HG03575 (cell line): ENCODE measurements around the gene TNK2.
"Not testable (repeated sequence)": the region's sequence is repeated elsewhere in the genome, so short reads cannot be mapped to it uniquely, and the experiment has no call there.

Experiments
- ATAC-seq: cut with Tn5 transposase; IDR thresholded peaks from one replicate; pipeline ENCODE4 v1.9.1; 2021; ENCODE audit not compliant: unreplicated experiment, insufficient number of reproducible peaks, low FRiP score; ENCODE audit errors: extremely low read depth

The TNK2 gene

GRCh38 chr3:195907934-195908693 lies at the start of gene TNK2:
Gene TNK2 (minus strand): TSS chr3:195908551. CDS start chr3:195888588, 19,963 bp downstream.
- no peak for ATAC-seq

- ATAC-seq = no peak
Measured at GRCh38 chr3:195956577-195956976, 48.2 kb upstream of the TNK2 start.

- ATAC-seq = not testable (repeated sequence)
Measured at GRCh38 chr3:195955416-195955841, 47.1 kb upstream of the TNK2 start.

- ATAC-seq = peak; percentile 10
Measured at GRCh38 chr3:195954752-195955119, 46.4 kb upstream of the TNK2 start.

GRCh38 chr3:195954052-195954751 lies 45.9 kb upstream of the TNK2 start:
- peak; percentile 77 for ATAC-seq

GRCh38 chr3:195952590-195952989 lies 44.2 kb upstream of the TNK2 start:
- ATAC-seq = not testable (repeated sequence)

GRCh38 chr3:195951443-195952177 lies 43.3 kb upstream of the TNK2 start:
- not testable (repeated sequence) for ATAC-seq

- not testable (repeated sequence) for ATAC-seq
Measured at GRCh38 chr3:195950731-195951130, 42.4 kb upstream of the TNK2 start.

- ATAC-seq = not testable (repeated sequence)
Measured at GRCh38 chr3:195950164-195950563, 41.8 kb upstream of the TNK2 start.

GRCh38 chr3:195946910-195947699 lies 38.8 kb upstream of the TNK2 start:
- not testable (repeated sequence) for ATAC-seq

GRCh38 chr3:195941265-195941815 lies 33.0 kb upstream of the TNK2 start:
- ATAC-seq = not testable (repeated sequence)

- ATAC-seq = not testable (repeated sequence)
Measured at GRCh38 chr3:195940806-195941205, 32.5 kb upstream of the TNK2 start.

- not testable (repeated sequence) for ATAC-seq
Measured at GRCh38 chr3:195939526-195940470, 31.4 kb upstream of the TNK2 start.

- not testable (repeated sequence) for ATAC-seq
Measured at GRCh38 chr3:195933044-195933430, 24.7 kb upstream of the TNK2 start.

GRCh38 chr3:195932418-195933043 lies 24.2 kb upstream of the TNK2 start:
- no peak for ATAC-seq

GRCh38 chr3:195931582-195932273 lies 23.4 kb upstream of the TNK2 start:
- no peak for ATAC-seq

GRCh38 chr3:195929452-195929851 lies 21.1 kb upstream of the TNK2 start:
- ATAC-seq = no peak
